ENCODE data around the gene ROGDI.

The ROGDI gene

GRCh38 chr16:4820652-4821051 lies 18.2 kb upstream of the ROGDI start:
- H3K9me3 ChIP-seq (ENCODE audit: control insufficient read depth, insufficient read depth, low read depth, low read length), result no peaks in the 10 kb centered on the region
- POLR2A ChIA-PET, result no interaction called here
- CTCF ChIA-PET, result no interaction called here
- H3K27ac ChIP-seq (ENCODE audit: extremely low read depth, low read depth, low read length), result no peak overlapping the region
- H3K4me1 ChIP-seq (ENCODE audit: control insufficient read depth, insufficient read depth, low read length), result no peaks in the 10 kb centered on the region
- H3K36me3 ChIP-seq (ENCODE audit: control insufficient read depth in 2 of 2, insufficient read depth in 1 of 2, low read length in 2 of 2), result peaks cover 28 to 85% of the 10 kb centered on the region in 2 experiments
- TF ChIP-seq HOXC10 (CRISPR knock-in tag; IDR thresholded peaks at IDR 0.05) (no peak), SETDB1 (IDR thresholded peaks at IDR 0.05; ENCODE audit: insufficient read length, low read length) (no peak), ZNF561 (tag by site-specific recombination; IDR thresholded peaks at IDR 0.05; ENCODE audit: borderline replicate concordance) (no peak), ZNF324 (tag by site-specific recombination; IDR thresholded peaks at IDR 0.05) (no peak), PRDM2 (tag by site-specific recombination; IDR thresholded peaks at IDR 0.05; ENCODE audit: borderline replicate concordance) (no peak), ZSCAN30 (tag by site-specific recombination; IDR thresholded peaks at IDR 0.05) (no peak), ZNF426 (tag by site-specific recombination; IDR thresholded peaks at IDR 0.05) (no peak), ZNF629 (tag by site-specific recombination; IDR thresholded peaks at IDR 0.05) (no peak), ZNF639 (tag by site-specific recombination; IDR thresholded peaks at IDR 0.05) (no peak), ZNF114 (tag by site-specific recombination; IDR thresholded peaks at IDR 0.05) (no peak), ZNF391 (tag by site-specific recombination; IDR thresholded peaks at IDR 0.05; ENCODE audit: borderline replicate concordance, low read depth) (no peak)
- H3K4me3 ChIP-seq (ENCODE audit: low read depth, low read length), result no peak overlapping the region

GRCh38 chr16:4814542-4815173 lies 12.2 kb upstream of the ROGDI start:
- no peak for TF ChIP-seq ZNF214 (tag by site-specific recombination; IDR thresholded peaks at IDR 0.05; ENCODE audit: borderline replicate concordance)
- no peak for TF ChIP-seq ZNF354C (tag by site-specific recombination; IDR thresholded peaks at IDR 0.05; ENCODE audit: borderline replicate concordance, low read depth)
- Histone ChIP-seq H3K9me3 (ENCODE audit: control insufficient read depth, insufficient read depth, low read depth, low read length) (no peaks in the 10 kb centered on the region), H3K36me3 (ENCODE audit: control insufficient read depth in 2 of 2, insufficient read depth in 1 of 2, low read length in 2 of 2) (peaks cover 26 to 73% of the 10 kb centered on the region in 2 experiments; a peak in 2 of 3 replicates), H3K4me1 (ENCODE audit: control insufficient read depth, insufficient read depth, low read length) (no peaks in the 10 kb centered on the region), H3K27ac (ENCODE audit: extremely low read depth, low read depth, low read length) (no peak overlapping the region), H3K4me3 (ENCODE audit: low read depth, low read length) (no peak overlapping the region)
- ChIA-PET CTCF (no interaction called here), POLR2A (interaction anchor here (0.7 kb wide), 1 partner anchor 17 kb away, joined by 3 read pairs; no protein-coding TSS in a partner anchor)

- H3K4me3 ChIP-seq (ENCODE audit: low read depth, low read length), result no peak overlapping the region
- no peak overlapping the region for H3K27ac ChIP-seq (ENCODE audit: extremely low read depth, low read depth, low read length)
- peaks cover 27 to 71% of the 10 kb centered on the region in 2 experiments; a peak in 2 of 3 replicates for H3K36me3 ChIP-seq (ENCODE audit: control insufficient read depth in 2 of 2, insufficient read depth in 1 of 2, low read length in 2 of 2)
- no peak for TF ChIP-seq ZNF529 (tag by site-specific recombination; IDR thresholded peaks at IDR 0.05; ENCODE audit: insufficient replicate concordance)
- no peak for TF ChIP-seq ZNF157 (tag by site-specific recombination; IDR thresholded peaks at IDR 0.05)
- TF ChIP-seq ZNF561 (tag by site-specific recombination; IDR thresholded peaks at IDR 0.05; ENCODE audit: borderline replicate concordance), result no peak
- TF ChIP-seq ATF2 (tag by site-specific recombination; IDR thresholded peaks at IDR 0.05; ENCODE audit: low read depth), result no peak
- TF ChIP-seq ELK4 (IDR thresholded peaks at IDR 0.05; ENCODE audit: borderline replicate concordance, low read depth, low read length), result no peak
- TF ChIP-seq ZNF155 (tag by site-specific recombination; IDR thresholded peaks at IDR 0.05), result no peak
- H3K4me1 ChIP-seq (ENCODE audit: control insufficient read depth, insufficient read depth, low read length), result no peaks in the 10 kb centered on the region
- POLR2A ChIA-PET, result no interaction called here
- H3K9me3 ChIP-seq (ENCODE audit: control insufficient read depth, insufficient read depth, low read depth, low read length), result no peaks in the 10 kb centered on the region
- CTCF ChIA-PET, result interaction anchor here (0.6 kb wide), 1 partner anchor 954 kb away, joined by 4 read pairs; no protein-coding TSS in a partner anchor
Observed at GRCh38 chr16:4814046-4814445, 11.6 kb upstream of the ROGDI start.

Data from HEK293 (cell line).